ENCODE measurements around the gene MCC.

The MCC gene

DNA sequence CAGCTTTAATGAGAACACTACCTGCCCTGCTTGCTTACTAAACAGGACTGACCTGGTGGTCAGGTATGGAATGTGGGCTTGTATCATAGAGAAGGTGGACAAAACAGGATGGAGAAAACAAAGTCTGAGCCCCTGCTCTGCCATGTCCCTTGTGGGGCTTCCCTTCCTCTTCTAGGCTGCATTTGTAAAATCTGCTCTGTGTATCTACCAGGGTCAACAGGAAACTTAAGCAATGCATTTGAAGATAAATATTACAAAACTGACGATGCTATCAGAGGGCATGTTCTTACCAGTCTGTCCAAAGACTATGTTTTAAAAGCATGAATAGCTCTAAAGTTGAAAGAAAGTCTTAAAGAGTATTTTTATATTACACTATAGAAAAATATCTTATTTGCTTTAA lies 282.9 kb downstream of the MCC start:
- H3K27ac ChIP-seq = no peak overlapping the region
- TF ChIP-seq, protein P1, sequence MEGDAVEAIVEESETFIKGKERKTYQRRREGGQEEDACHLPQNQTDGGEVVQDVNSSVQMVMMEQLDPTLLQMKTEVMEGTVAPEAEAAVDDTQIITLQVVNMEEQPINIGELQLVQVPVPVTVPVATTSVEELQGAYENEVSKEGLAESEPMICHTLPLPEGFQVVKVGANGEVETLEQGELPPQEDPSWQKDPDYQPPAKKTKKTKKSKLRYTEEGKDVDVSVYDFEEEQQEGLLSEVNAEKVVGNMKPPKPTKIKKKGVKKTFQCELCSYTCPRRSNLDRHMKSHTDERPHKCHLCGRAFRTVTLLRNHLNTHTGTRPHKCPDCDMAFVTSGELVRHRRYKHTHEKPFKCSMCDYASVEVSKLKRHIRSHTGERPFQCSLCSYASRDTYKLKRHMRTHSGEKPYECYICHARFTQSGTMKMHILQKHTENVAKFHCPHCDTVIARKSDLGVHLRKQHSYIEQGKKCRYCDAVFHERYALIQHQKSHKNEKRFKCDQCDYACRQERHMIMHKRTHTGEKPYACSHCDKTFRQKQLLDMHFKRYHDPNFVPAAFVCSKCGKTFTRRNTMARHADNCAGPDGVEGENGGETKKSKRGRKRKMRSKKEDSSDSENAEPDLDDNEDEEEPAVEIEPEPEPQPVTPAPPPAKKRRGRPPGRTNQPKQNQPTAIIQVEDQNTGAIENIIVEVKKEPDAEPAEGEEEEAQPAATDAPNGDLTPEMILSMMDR (conservative IDR thresholded peaks at IDR 0.05) = no peak
- no peak for TF ChIP-seq ZFX (IDR thresholded peaks at IDR 0.05)

DNA sequence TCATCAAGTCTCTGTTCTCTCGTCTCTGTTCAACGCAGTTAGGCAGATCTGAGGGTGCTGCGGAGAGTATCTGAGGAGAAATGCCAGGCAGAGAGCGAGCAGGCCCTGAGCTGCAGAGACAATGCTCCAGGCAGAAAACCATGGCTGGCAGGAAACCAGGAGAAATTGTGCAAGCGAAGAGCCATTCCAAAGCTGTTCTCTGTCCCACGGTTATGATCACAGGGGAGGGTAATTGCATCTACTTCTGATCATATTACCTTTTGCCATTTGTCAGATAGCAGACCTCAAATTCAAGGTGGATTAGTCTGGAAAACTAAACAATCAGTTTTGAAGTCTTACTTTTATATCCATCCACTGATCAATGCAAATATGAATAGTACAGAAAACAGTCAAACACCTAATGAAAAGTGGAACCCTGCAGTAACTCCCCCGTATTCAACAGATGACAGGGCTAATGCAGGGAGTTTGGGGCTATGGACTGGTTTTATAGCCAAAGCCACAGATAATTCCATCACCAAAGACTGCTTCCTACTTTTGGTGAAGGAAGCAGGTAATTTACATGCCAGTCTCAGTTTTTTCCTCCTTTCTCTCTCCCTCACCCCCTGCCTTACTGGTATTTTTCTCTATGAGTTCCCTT lies 283.6 kb downstream of the MCC start:
- no peak overlapping the region for H3K27ac ChIP-seq
- no peak for TF ChIP-seq ZFX (IDR thresholded peaks at IDR 0.05)
- TF ChIP-seq, protein P1 (conservative IDR thresholded peaks at IDR 0.05) = no peak

DNA sequence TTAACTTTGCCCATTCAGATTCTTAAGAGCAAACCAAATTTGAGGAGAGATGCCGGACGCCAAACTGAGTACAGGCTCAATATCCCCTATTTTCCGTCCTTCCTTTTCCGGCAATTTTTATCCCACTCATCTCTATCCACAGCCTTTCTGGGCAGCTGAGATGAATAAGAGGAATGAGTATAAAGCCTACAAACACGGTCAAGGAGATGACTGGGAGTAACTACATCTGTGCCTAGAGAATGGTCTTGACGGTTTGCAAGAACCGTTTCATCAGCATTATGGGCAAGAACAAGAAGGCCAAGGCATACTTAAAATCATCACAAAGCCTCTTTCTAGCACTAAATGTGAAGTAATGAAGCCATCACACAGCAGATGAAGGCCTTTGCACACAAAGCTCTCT lies 284.3 kb downstream of the MCC start:
- H3K27ac ChIP-seq = no peak overlapping the region
- TF ChIP-seq ZFX (IDR thresholded peaks at IDR 0.05) = no peak
- TF ChIP-seq, protein P1 (conservative IDR thresholded peaks at IDR 0.05) = no peak

DNA sequence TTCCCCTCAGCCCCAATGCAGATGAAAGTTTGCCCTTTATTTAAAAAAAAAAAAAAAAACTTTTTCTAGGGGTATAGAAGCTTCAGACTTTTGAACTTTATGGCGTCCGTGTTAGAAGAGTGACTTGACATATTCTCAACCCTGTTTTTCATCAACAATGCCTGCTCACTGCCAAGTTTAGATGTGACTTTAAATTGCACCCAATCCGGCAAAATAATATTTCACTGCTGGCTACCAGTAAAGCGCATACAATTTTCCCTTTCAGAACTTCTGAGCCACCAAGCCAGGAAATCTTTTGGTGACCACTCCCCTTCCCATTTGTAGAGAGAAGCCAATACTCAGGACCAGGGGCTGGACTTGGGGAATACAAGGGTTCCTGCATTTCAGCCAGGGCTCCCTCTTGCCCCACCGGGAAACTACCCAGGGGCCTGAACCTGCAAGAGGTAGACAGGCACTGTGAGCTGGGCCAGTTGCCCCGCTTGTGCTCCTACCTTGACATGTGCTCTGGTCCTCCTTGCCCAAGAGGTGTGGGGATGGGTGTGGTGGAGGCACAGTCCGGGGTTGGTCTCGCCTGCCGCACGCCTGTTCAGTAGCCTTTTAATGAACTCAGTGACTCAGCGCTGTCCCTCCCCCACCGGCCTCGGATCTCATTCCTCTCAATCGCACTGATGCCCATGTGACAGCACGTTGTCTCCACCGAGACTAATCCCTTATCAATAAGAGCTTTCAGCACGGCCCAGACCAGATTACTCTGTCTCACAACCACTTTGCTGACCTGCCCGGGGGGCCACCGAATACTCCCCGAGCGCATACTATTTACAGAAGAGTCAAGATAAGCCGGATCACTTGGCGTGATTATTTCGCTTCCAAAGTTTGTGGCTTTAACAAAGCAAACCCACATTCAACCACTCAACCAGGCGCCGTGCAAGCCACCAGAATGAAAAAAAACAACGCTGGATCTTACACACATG lies 285.2 kb downstream of the MCC start:
- no peak overlapping the region for H3K27ac ChIP-seq
- no peak for TF ChIP-seq ZFX (IDR thresholded peaks at IDR 0.05)
- TF ChIP-seq, protein P1 (conservative IDR thresholded peaks at IDR 0.05) = no peak

DNA sequence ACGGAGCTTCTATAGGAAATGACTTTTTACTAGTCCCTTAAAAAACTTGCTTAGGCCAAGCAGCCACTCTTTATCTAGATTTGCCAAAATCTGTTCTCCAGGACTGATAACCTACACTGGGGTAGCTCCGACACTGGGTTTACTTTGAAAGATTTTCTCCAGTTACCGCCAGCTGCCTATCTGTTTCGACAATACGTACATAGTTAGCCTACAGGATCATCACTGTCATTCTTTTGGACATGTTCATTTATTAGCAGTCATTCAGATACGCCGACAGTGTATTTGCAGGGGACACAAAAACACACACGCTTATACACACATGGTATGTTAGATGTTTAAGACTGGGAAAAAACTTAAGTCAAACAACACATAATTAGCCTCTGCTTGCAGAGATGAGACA lies 286.0 kb downstream of the MCC start:
- H3K27ac ChIP-seq = no peak overlapping the region
- no peak for TF ChIP-seq ZFX (IDR thresholded peaks at IDR 0.05)
- TF ChIP-seq, protein P1 (conservative IDR thresholded peaks at IDR 0.05) = no peak

DNA sequence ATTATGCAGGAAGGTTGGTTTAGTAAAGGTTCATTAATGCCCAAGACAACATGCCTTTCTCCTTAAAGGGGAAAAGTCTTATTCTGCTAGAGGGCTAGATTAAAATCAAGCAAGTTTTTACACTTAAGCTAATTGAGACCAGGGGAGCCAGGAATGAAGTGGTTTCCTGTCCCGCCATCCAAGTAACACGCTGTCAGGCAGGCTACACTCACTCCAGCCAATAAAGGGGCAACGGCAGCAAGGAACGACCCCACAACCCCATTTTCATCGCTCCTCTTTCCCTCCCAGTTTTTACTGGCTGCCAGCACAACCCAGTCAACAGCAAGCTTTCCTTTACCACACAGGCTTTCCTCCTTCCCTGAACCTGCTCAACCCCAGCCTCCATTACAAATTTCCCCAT lies 286.5 kb downstream of the MCC start:
- TF ChIP-seq ZFX (IDR thresholded peaks at IDR 0.05) = no peak
- TF ChIP-seq, protein P1 (conservative IDR thresholded peaks at IDR 0.05) = no peak
- H3K27ac ChIP-seq = no peak overlapping the region
